ENCODE measurements around the gene GAN.
A peak's percentile ranks its signal among the peaks of the same experiment; 100 is the strongest.

Gene GAN, protein sequence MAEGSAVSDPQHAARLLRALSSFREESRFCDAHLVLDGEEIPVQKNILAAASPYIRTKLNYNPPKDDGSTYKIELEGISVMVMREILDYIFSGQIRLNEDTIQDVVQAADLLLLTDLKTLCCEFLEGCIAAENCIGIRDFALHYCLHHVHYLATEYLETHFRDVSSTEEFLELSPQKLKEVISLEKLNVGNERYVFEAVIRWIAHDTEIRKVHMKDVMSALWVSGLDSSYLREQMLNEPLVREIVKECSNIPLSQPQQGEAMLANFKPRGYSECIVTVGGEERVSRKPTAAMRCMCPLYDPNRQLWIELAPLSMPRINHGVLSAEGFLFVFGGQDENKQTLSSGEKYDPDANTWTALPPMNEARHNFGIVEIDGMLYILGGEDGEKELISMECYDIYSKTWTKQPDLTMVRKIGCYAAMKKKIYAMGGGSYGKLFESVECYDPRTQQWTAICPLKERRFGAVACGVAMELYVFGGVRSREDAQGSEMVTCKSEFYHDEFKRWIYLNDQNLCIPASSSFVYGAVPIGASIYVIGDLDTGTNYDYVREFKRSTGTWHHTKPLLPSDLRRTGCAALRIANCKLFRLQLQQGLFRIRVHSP
- long read RNA-seq, full-length matches to known transcripts: 1 of 10 reads
- long read RNA-seq, partial matches to known transcripts: 0 of 10 reads
- long read RNA-seq, other reads (novel, unspliced or antisense): 9 of 10 reads

DNA sequence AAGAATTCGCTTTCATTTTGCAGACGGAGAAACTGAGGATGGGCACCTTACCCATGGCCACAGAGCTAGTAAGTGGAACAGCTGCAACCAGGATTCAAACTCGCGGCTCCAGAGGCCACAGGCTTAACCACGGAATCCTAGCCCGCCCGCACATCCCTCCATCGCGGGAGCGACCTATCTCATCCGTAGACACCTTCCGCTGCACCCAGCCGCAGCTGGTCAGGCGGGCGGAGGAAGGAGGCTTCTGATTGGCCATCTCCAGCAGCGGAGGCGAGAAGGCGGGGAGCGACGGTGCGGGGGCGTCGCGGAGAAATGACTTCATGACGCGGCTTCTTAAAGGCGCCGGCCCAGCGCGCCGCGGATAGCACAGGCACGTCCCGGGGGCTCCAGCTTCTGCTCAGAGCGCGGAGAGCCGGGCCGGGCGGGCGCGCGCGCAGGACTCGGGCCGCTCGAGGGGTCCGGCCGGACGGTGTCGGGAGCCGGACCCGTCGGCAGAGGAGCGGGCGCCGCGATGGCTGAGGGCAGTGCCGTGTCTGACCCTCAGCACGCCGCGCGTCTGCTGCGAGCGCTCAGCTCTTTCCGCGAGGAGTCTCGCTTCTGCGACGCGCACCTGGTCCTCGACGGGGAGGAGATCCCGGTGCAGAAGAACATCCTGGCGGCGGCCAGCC is at the start of gene GAN:
TSS of gene GAN (plus strand) at position 360 of the 668 bp plus-strand sequence. CDS start at position 512, 152 bp downstream.
- Histone ChIP-seq H3K27ac (replicated peaks) (peak within 1 kb of the TSS; percentile 55), H3K4me3 (replicated peaks; ENCODE audit: insufficient read depth, low read length) (peak within 1 kb of the TSS; percentile 65), H3K27me3 (ENCODE audit: insufficient read depth, poor library complexity, severe bottlenecking) (no peaks in the 10 kb centered on the region)
- DNase-seq (ENCODE audit: low read depth in 1 of 2, low spot score in 1 of 2): peak; percentile 56 to 91
- peak; percentile 29; the same call in 1 of the 2 replicates for TF ChIP-seq POLR2AphosphoS5 (IDR thresholded peaks at IDR 0.05; ENCODE audit: low read depth)
- TF ChIP-seq, protein P1, sequence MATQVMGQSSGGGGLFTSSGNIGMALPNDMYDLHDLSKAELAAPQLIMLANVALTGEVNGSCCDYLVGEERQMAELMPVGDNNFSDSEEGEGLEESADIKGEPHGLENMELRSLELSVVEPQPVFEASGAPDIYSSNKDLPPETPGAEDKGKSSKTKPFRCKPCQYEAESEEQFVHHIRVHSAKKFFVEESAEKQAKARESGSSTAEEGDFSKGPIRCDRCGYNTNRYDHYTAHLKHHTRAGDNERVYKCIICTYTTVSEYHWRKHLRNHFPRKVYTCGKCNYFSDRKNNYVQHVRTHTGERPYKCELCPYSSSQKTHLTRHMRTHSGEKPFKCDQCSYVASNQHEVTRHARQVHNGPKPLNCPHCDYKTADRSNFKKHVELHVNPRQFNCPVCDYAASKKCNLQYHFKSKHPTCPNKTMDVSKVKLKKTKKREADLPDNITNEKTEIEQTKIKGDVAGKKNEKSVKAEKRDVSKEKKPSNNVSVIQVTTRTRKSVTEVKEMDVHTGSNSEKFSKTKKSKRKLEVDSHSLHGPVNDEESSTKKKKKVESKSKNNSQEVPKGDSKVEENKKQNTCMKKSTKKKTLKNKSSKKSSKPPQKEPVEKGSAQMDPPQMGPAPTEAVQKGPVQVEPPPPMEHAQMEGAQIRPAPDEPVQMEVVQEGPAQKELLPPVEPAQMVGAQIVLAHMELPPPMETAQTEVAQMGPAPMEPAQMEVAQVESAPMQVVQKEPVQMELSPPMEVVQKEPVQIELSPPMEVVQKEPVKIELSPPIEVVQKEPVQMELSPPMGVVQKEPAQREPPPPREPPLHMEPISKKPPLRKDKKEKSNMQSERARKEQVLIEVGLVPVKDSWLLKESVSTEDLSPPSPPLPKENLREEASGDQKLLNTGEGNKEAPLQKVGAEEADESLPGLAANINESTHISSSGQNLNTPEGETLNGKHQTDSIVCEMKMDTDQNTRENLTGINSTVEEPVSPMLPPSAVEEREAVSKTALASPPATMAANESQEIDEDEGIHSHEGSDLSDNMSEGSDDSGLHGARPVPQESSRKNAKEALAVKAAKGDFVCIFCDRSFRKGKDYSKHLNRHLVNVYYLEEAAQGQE (IDR thresholded peaks at IDR 0.05; ENCODE audit: insufficient replicate concordance, low read depth): no peak

DNA sequence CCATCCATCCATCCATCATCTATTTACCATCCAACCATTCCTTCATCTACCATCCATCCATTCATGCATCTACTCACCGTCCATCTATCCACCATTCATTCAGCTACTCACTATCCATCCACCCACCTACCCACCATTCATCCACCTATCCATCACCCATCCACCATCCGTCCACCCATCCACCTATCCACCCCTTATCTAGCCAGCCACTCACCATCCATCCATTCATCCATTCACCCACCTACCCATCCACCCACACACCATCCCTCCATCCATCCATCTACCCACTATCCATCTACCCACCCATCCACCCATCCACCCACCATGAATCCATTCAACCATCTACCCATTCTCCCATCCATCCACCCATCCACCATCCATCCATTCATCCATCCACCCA is 49.7 kb upstream of the GAN start:
- Histone ChIP-seq H3K27me3 (ENCODE audit: insufficient read depth, poor library complexity, severe bottlenecking) (no peaks in the 10 kb centered on the region), H3K4me3 (replicated peaks; ENCODE audit: insufficient read depth, low read length) (no peak overlapping the region), H3K27ac (replicated peaks) (no peak overlapping the region)
- no peak for DNase-seq (ENCODE audit: low read depth in 1 of 2, low spot score in 1 of 2)
- TF ChIP-seq, protein P1 (IDR thresholded peaks at IDR 0.05; ENCODE audit: insufficient replicate concordance, low read depth): no peak
- TF ChIP-seq POLR2AphosphoS5 (IDR thresholded peaks at IDR 0.05; ENCODE audit: low read depth) (no peak), GABPA (IDR thresholded peaks at IDR 0.05; ENCODE audit: low read depth) (no peak), SPI1 (IDR thresholded peaks at IDR 0.05; ENCODE audit: borderline replicate concordance, low read depth) (no peak)
- TF ChIP-seq, protein P2, sequence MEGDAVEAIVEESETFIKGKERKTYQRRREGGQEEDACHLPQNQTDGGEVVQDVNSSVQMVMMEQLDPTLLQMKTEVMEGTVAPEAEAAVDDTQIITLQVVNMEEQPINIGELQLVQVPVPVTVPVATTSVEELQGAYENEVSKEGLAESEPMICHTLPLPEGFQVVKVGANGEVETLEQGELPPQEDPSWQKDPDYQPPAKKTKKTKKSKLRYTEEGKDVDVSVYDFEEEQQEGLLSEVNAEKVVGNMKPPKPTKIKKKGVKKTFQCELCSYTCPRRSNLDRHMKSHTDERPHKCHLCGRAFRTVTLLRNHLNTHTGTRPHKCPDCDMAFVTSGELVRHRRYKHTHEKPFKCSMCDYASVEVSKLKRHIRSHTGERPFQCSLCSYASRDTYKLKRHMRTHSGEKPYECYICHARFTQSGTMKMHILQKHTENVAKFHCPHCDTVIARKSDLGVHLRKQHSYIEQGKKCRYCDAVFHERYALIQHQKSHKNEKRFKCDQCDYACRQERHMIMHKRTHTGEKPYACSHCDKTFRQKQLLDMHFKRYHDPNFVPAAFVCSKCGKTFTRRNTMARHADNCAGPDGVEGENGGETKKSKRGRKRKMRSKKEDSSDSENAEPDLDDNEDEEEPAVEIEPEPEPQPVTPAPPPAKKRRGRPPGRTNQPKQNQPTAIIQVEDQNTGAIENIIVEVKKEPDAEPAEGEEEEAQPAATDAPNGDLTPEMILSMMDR (IDR thresholded peaks at IDR 0.05; ENCODE audit: insufficient read depth, low read length): no peak

DNA sequence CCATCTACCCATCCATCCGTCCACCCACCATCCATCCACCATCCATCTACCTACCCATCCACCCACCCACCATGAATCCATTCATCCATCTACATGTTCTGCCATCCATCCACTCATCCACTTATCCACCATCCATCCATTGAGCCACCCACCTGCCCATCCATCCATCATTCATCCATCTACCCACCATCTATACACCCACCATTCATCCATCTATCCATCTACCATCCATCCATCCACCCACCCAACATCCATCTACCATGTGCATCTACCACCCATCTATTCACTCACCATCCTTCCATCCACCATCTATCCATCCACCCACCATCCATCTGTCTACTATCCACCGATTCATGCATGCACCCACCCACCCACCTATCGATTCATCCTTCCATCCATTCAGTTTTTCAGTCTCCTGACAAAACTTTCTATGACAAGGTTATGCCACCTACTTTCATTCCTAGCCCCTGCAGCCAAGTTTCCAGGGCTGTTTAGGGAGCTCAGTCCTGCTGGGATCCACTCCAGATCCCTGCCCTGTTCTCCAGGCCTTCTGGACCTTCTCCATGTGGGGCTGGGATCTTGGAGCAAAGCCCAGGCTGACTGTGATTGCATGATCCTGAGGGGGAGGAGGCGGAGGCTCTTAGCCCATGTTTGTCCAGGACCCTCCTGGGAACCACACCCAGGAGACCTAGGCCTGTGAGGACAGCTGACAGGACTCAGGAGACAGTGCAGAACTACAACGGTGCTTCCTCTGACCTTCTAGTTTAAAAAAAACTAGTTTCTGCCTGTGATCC is 48.9 kb upstream of the GAN start:
- no peak for DNase-seq (ENCODE audit: low read depth in 1 of 2, low spot score in 1 of 2)
- no peak overlapping the region for H3K27ac ChIP-seq (replicated peaks)

DNA sequence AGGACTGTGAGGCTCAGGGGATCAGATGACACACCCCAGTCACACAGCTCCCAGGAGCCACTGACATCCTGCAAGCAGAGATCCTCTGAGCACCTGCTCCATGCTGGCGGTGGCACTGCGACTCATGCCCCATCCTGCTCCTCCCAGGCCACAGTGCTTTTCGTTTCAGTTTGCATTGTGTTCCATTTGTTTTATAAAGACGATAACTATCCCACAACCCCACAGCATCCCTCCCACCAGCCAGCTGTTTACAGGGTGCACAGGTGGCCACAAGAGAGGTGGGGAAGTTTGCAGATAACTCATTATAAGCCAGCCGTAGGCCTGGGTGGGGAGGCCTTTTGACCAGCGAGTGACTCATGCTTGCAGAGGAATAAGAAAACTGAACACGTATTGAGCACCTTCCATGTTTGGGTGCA is 48.1 kb upstream of the GAN start:
- Histone ChIP-seq H3K4me3 (replicated peaks; ENCODE audit: insufficient read depth, low read length) (no peak overlapping the region), H3K27me3 (ENCODE audit: insufficient read depth, poor library complexity, severe bottlenecking) (no peaks in the 10 kb centered on the region), H3K27ac (replicated peaks) (no peak overlapping the region)
- TF ChIP-seq, protein P2 (IDR thresholded peaks at IDR 0.05; ENCODE audit: insufficient read depth, low read length): no peak
- no peak for TF ChIP-seq GABPA (IDR thresholded peaks at IDR 0.05; ENCODE audit: low read depth)
- TF ChIP-seq, protein P1 (IDR thresholded peaks at IDR 0.05; ENCODE audit: insufficient replicate concordance, low read depth): no peak
- no peak for TF ChIP-seq SPI1 (IDR thresholded peaks at IDR 0.05; ENCODE audit: borderline replicate concordance, low read depth)
- TF ChIP-seq POLR2AphosphoS5 (IDR thresholded peaks at IDR 0.05; ENCODE audit: low read depth): no peak
- no peak for DNase-seq (ENCODE audit: low read depth in 1 of 2, low spot score in 1 of 2)

More for the DNA sequence above, 48.9 kb upstream of the GAN start:
- TF ChIP-seq SPI1 (IDR thresholded peaks at IDR 0.05; ENCODE audit: borderline replicate concordance, low read depth): no peak
- no peaks in the 10 kb centered on the region for H3K27me3 ChIP-seq (ENCODE audit: insufficient read depth, poor library complexity, severe bottlenecking)
- H3K4me3 ChIP-seq (replicated peaks; ENCODE audit: insufficient read depth, low read length): no peak overlapping the region

All from HL-60 (cell line).